HG03558 (cell line): ENCODE measurements around the gene LIPC.

Source experiments
- ATAC-seq: cut with Tn5 transposase; IDR thresholded peaks from one replicate; pipeline ENCODE4 v1.9.1; 2021; ENCODE audit warnings: moderate number of reproducible peaks; ENCODE audit not compliant: unreplicated experiment; ENCODE audit errors: extremely low read depth

The LIPC gene

DNA sequence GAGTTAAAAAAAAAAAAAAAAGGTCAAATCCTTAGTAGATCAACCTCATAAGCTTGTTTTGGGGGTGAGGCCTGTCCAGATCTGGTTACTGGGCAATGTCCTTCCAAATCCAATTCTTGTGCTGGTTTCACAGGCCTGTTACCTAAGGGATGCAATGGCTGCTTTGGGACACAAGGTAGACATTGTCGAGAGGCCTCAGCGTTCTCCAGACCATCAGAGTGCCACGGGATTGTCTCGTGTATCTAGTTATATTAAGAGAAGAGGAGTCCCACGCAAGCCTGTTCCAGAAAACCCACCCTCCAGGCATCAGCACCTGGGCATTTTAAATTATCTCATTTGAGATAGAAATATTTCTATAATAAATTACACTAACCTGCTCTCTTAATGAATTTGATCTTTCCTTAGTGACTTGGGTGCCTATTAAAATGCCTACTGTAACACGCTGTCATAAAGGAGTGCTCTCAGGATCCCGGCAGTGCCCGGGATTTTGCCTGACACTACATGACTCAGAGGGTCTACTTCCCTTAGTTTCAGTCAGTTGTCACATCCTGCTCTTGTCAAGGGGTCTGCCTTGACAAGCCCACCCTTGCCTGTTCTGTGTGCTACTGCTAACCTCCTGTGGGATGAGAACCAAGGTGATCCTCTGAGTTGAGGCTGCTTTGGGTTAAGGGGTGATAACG, 116.0 kb downstream of the LIPC start:
- no peak for ATAC-seq

DNA sequence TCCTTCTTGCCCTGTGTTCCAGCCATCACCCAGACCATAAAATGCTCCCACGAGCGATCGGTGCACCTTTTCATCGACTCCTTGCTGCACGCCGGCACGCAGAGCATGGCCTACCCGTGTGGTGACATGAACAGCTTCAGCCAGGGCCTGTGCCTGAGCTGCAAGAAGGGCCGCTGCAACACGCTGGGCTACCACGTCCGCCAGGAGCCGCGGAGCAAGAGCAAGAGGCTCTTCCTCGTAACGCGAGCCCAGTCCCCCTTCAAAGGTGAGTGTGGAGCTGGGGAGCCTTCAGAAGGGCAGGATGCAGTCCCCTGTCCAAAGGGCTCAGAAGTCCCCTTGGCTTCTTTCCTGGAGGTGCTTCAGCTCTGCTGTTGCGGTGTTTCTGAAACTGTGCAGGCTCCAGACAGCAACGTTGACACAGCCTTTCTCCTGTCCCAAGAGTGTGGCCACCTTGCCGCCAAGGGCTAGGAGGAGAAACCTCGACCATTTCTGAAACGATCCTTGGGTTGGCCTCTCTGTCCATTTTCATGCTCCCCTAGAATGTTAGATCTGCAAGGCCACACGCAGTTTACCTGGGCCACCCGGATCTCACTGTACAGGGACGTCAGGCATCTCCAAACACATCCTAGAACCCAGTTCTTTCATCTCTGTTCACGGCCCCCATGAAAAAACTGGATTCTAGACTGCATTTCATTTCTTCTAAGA, 116.7 kb downstream of the LIPC start:
- ATAC-seq, result no peak

DNA sequence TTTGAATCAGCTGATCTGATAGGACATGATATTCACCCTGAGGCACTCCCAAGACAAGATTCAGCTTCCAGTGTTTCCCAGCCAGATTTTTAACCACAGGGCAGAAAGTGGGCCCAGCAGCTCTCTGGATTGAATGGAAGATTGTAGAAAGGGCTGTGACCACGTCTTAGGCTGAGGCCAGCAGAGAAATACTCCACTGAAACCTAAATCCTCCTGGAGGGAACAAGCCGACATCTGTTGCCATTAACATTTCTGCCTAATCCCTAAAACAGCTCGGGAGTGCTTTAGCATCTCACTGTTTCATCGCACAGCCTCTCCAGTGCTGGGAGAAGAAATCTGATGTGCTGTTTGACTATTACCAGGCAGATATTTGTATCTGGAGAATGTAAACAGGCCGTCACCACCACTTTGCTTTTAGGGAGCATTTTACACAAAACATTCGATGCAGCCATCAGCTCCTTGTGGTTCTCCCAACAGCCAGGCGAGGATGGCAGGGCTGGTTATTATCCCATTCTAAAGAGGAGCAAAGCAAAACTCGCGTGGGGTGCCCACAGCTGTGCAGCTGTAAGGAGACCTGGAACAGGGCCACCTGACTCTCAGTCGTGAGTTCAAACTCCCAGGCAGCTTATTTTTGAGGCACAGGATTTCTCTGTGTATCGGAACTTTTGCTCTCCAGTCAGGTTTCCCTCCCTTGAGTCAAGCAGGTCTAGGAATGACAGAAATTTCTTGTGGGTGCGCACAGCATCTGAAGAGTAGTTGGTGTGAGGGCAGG, 117.4 kb downstream of the LIPC start:
- ATAC-seq, result no peak

DNA sequence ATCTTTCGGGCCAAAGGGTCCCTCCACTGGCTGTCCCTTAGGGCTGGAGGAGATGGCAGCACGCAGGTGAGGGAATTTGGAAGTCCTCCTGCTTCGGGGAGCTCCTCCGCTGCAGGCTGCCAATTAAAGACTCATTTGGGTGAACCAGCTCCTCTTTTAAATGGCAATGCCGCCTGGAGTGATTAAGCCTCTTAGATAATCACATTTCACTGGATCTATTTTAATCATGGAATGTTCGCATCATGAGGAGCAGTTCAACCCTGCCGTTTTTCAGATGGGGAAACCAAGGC, 117.9 kb downstream of the LIPC start:
- ATAC-seq, result no peak

DNA sequence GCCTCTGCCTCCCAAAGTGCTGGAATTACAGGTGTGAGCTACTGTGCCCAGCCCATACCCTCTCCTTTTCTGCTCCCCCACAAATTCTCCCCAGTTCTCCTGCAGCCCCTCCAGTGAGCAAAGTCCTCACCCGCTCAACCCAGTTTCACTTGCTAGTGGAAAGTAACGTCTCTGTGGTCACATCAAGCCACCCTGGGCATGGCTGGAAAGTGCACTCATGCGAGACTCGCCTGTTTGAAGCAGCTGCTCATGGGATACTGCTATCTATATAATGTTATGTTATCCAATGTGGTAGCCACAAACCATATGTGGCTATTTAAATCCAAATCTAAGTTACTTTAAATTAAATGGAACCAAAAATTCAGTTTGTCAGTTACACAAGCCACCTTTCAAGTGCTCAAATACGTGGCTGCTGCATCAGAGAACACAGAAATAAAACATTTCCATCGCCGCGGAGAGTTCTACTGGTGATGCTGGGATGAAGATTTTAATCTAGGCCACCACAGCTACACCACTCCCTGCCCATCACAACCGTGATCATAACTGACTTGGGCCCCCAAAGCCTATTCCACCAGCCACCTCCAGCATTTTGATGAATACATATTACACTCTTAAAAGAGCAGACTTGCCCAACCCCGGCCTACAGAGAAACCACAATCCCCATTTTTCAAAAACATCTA, 119.4 kb downstream of the LIPC start:
- no peak for ATAC-seq

DNA sequence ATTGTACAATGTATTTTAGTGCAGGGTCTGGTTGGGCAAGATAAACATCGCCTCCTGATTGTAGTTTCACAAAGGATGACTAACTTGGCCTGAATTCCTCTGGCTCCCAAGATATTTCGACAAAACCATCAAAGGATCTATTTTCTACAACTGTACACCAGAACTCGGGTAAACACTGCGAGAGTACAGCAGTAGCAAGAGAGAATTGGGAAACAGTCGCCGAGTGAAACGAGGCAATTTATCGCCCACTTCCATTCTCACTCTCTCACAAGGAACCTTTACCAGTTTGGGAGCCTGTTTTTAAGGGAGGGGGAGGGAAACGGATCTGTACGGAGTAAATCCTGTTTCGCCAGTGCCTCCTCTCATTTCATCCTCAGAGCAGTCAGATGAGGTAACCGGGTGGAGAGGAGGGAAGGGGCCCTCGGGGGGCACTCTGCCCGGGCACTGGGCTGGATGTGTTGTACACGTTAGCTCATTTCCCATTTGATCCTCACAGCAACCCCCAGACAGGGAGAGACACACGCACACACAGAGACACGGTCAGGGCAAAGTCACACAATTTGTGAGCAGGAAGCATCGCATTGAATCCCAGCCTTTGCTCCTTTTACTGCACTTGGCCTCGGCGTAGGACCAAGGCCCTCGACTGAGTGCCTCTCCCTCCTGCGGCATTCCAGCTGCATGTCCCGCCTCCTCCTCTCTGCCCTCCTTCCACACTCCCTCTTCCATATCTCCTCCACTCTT, 120.1 kb downstream of the LIPC start:
- ATAC-seq, result no peak

DNA sequence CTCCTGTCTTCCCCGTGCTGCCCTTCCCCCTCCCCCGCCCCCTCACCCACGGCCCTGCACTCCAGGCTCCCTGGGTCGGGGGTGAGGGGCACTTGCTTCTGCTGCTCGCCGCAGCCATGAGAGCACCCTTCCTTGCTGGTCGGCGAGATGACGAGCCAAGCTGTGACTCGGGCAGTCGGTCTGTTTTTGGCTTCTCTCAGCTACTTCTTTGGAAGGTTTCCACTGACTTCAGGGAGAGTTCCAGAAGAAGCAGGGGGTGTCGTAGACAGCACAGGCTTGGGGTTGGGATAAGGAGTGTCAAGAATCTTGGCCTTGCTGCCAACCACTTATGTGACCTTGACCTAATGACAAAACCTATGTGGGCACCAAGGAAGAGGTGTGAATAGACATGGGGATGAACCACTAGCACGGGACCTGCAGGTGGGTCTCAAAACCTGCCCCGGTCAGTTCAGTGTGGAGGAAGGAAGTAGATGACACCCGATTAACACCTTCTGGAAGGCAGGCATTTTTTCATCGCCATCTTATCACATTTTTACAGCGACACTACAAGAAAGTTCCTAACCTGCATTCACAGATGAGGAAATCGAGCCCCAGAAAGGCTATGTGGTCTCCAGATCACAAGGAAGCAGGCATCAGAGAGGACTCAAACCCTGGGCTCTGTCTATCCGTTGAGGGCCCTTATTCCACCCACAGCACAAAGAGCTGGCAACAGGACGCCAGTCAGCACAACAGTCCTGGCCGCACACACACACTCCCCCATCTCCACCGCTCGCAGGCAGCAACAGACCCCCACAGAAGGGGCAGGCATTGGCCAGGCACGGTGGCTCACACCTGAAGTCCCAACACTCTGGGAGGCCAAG, 120.9 kb downstream of the LIPC start:
- ATAC-seq, result no peak

DNA sequence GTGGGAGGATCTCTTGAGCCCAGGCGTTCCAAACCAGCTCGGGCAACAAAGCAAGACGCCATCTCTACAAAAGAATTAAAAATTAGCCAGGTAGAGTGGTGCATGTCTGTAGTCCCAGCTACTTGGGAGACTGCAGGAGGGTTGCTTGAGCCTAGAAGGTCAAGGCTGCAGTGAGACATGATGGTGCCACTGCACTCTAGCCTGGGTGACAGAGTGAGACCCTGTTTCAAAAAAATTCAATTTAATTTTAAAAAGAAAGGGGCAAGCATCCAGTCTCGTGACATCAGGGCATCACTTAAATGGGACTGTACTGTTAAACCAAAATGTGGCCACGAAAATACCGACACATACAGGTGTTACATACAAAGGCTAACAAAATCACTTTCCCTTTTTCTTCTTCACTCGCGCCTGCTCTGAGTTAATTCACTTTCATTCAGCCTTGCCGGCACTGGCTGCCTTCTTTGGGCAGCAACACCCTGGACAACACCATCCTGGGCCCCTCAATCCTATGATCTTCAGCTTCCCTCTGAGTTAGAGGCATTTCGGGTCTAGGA, 121.7 kb downstream of the LIPC start:
- ATAC-seq, result no peak

DNA sequence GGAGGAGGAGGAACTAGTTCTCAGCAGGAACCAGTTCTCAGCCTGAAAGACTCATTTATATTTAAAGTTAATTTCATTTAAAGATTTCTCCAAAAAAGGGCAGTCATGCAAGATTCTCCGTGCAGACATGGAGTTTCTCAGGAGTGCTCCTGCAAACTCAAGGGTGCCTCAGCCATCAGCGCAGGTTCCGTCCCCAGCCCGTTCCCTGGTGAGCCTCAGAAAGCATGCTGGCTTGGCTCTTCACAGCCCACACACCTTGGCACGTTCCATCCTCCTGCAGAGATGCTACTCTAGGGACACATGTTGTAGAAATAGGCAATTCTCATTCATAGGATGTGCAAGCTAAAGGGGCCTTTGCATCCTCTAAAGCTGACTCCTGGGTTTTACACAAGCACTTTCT, 123.0 kb downstream of the LIPC start:
- no peak for ATAC-seq

DNA sequence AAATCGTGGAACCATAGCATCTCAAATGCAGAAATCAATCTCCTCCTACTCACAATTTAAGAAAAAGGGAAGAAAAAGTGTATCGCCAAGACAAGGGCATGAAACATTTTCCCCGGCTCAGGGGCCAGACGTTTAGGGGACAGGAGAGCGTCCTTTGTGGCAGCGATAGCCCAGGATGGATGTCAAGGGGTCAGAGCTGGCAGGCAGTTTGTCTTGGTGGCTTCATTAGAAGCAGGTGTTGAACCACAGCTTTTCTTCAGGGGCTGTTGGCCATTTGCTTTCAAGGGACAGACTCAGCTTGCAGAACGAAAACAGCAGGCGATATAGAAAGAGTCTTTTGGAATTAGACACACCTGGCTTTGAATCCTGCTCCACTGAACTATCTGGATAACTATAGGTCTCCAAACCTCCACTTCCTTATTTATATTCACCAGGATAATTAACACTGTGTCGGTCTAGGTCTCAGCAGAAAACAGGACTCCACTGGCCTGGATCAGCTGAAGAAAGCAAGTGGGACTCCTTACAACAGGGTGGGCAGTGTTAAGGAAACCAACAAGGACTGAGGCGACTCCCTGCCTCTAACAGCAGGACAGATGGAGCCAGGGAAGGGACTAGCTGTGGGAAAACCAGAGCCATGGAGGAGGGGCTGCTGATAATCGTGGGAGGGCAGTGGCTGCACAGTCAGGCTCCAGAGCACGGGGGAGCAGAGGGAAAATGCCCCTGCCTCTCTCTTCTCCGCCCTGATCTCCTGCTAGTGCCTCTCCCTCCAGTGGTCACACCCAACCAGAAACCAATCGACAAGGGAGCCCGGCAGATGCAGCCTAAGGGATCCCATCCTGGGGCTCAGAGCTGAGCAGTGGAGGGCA, 123.6 kb downstream of the LIPC start:
- no peak for ATAC-seq

DNA sequence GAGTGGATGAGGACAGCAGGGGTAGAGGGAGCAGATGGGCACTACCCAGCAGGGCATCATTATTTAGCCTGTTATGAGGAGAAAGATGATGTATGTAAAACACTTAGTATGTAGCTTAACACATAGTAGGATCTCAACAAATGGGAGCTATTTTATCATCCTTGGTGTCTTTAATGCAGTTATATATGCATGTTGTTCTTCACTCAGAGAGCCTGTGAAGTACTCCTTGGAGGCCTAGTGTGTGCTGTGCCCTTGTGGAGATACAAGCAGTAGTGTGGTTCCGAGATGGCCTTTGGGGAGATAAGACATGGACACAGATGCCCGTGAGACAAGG, 124.2 kb downstream of the LIPC start:
- ATAC-seq, result no peak

DNA sequence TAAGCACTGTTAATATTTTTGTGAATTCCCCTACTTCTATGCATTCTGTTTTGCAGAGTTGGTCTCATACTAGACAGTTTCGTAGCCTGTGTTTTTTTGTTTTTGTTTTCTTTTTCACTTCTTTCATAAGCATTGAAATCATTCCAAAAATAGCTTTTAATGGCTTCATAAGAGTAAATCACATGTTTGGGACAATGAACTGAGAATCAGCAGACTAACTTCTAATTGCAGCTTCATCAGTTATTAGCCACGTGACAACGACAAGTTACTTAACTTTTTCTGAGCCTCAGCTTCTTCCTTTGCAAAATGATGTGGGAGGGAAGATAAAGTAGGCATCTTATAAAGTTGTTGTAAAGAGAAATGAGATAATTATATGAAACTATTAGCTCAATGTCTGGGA, 124.8 kb downstream of the LIPC start:
- no peak for ATAC-seq

DNA sequence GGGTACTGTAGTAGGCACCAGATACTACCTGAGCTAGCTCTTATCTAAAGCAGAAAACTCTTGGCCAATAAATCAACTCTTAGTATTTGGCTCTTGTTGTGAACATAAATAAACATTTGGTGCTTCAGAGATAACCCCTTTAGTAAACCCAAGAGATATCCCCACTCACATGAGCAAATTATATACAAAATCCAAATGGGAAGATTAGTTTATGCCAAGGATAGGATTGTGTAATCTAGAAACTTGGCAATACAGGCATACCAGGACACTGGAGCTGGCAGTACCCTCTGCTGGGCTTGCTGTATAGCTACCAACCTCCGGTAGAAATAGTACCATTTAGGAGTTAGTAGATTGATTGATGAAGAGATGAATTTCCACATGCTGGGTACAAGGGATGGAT, 127.0 kb downstream of the LIPC start:
- ATAC-seq, result no peak

DNA sequence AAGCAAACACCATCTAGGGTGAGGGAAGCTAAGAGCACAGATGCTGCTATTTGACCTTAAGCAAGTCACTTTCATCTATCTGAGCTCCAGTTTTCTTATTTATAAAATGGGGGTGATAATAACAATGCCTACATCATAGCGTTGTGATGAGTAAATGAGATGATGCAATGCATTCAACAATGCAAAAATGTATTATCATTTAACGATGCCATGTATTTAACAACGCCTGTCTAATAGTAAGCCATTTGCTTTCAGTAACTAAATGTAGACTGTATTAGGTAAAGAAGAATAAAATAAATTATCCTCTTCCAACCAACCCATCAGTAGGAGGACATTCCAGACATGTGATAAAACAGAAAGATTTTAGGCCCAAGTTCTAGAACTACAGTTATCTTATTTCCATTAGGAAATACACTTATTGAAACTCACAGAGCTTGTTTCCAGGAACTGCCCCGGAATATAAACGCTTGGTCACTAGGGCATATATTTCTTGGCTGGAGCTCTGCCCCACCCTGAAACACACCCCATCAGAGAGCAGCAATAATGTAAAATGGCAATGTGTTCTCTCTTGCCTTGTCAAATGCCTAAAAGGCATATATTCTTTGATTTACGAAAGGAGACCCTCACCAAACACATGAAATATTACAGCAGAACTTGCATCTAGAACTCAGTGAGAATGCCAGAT, 128.3 kb downstream of the LIPC start:
- ATAC-seq, result no peak

DNA sequence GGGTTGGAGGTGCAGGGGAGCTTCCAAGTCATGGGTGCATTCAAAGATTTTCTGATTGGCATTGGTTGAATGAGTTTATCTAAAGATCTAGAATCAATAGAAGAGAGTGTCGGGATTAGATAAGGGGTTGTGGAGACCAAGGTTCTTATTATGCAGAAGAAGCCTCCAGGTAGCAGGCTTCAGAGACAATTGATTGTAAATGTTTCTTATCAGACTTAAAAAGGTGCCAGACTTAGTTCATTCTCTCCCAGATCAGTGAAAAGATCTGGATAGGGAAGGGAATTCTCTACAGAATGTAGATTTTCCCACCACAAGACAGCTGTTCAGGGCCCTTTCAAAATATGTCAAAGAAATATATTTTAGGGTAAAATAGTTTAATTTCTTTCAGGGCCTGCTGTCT, 129.5 kb downstream of the LIPC start:
- ATAC-seq, result no peak

DNA sequence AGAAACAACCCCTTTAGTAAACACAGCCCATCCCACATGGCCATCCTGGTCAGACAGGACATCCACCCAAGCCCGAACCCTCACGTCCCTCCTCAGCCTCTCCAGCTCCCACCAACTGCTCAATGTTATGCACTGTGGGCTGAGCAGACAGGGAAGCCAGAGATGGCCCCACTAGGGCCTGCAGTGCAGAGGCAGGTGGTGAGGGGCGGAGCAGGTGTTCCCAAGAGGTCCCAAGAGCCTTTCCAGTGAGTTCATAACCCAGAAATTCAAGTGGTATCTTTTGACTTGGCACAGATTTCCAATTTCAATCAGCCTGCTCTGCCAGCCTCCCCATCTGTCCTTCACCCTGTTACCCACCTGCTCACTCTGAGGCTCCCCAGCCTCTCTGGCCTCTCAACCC, 130.3 kb downstream of the LIPC start:
- ATAC-seq, result no peak

DNA sequence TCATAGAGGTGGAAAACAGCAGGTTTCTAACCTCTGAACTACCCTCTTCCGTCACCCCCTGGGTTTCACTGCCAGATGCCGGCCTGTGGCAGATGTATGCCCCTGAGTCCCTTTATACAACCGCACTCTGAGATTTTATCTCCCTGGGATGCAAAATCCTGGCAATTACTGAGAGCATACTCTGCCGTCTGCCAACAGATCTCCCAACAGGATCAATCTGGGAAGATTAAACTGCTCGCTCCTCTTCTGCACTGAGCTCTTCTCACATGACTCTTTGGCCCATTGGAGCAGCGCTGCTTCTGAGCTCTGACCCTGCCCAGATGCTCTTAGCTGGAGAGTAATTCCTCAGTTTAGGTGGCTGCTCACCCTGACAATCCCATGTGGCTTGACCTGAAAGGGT, 133.2 kb downstream of the LIPC start:
- no peak for ATAC-seq

DNA sequence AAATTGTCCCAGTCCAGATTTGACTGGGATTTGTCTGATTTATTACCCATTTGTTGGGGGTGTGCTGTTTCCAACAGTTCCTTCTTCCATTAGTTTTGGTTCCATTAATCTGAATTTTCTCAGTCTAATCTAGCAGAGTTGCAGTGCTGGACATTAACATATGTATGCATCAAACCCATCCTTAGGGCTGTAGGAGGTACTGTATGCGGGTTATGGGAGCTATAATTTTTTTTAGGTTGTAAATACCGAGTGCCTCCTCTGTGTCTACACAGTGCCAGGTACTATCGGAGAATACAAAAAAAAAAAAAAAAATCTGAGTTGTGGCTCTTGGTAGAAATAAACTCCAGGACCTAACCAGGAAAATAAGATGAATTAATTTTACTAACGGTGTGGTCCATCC, 133.8 kb downstream of the LIPC start:
- ATAC-seq, result no peak
